ENCODE measurements around the gene KRT84.

KRT84 gene

GRCh38 chr12:52338241-52338960, 47.1 kb downstream of the KRT84 start:
- DNase-seq: no peak

- DNase-seq: no peak
Observed at GRCh38 chr12:52337054-52337453, 48.4 kb downstream of the KRT84 start.

DNA sequence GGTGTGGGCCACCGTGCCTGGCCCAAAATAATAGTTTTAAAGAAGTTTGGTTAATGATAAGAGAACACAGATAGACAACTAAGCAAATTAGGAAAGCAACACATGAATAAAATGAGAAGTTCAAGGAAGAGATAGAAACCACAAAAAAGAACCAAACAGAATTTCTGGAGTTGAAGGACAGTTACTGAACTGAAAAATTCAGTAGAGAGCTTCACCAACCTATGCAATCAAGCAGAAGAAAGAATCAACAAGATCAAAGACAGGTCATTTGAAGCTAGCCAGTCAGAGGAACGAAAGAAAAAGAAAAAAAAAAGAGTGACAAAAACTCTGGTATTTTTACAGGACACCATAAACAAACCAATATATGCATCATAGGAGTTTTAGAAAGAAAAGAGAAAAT, 48.8 kb downstream of the KRT84 start:
- no peak for DNase-seq

DNA sequence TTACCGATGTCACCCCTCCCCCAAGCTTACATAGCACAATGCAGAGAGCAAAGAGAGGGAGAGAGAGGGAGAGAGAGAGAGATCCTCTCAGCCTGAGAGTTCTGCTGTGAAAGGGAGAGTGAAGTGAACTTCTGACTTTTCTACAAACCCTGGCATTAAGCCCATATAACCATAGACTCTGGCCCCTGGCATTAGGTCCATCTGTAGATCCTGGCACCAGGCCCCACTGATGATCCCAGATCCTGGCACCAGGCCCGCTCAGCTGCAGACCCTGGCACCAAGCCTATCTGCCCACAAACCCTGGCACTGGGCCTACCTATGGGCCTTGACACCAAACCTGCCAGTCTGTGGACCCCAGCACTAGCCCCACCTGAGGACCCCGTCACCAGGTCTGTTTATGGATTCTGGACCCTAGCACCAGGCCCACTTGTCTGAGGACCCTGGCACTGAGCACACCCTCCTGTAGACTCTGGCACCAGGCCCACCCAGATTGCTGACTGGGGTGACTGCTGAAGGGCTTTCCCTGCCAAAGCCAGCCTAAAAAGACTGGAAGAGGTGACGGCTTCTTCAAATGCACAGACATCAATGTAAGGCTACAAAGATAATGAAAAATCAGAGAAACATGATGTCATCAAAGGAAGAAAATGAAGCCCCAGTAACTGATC, 49.7 kb downstream of the KRT84 start:
- DNase-seq: peak; percentile 95

- DNase-seq: no peak
Observed at GRCh38 chr12:52334185-52334584, 51.3 kb downstream of the KRT84 start.

DNA sequence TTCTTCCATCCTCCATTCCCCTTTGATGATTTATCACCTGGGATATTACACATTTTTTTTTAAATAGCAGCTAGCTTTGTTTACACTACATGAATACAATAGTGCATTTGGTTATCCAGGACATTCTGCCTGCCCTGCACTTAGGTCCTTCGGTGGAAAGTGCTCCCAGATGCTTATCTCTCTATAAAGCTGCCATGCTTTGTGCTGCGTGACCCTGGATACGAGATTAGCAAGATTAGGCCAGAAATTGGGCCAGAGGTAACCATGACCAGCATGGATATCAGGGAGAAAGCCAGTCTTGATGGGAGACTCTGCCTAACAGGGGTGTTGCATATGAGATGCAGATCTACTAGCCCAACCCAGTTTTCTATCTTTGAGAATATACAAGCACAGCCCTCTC, 52.1 kb downstream of the KRT84 start:
- no peak for DNase-seq

GRCh38 chr12:52332381-52332780, 53.1 kb downstream of the KRT84 start:
- no peak for DNase-seq

GRCh38 chr12:52331833-52332232, 53.6 kb downstream of the KRT84 start:
- no peak for DNase-seq

GRCh38 chr12:52331039-52331438, 54.4 kb downstream of the KRT84 start:
- no peak for DNase-seq

GRCh38 chr12:52327830-52328500, 57.5 kb downstream of the KRT84 start:
- DNase-seq: no peak
